Cerebellar cortex (tissue), 1 donor: ENCODE results near the gene ISM1.

Experiments
- DNase-seq: peaks from one replicate; pipeline ENCODE4 v3.0.0-alpha.2; 2015; ENCODE audit warnings: low spot score

The ISM1 gene

GRCh38 chr20:13256606-13257005 is 35.5 kb downstream of the ISM1 start:
- no peak for DNase-seq

GRCh38 chr20:13259921-13260320 is 38.8 kb downstream of the ISM1 start:
- no peak for DNase-seq

DNA sequence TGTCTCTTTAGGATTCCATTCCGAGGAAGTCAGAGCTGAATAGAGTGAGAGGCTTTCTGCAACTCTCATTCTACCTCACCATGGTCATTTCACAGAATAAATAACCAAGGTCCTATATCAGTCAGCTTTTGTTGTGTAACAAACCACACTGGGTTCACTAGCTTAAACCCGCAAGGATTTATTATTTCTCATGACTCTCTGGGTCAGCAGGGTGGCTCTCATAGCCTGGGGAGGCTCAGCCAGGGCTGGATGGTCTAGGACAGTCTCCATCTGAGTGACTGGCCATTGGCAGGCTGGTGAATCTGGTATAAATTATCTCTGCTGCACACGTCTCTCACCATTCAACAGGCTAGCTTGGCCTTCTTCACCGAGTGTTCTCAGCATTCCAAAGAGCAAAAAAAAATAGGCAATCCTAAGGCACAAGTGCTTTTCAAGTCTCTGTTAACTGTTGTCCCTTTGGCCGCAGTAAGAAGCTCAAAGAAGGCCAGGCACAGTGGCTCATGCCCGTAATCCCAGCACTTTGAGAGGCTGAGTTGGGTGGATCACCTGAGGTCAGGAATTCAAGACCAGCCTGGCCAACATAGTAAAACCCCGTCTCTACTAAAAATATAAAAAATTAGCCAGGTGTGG is 39.7 kb downstream of the ISM1 start:
- no peak for DNase-seq

- DNase-seq = peak; percentile 24
Measured at GRCh38 chr20:13261460-13262301, 40.6 kb downstream of the ISM1 start.

DNA sequence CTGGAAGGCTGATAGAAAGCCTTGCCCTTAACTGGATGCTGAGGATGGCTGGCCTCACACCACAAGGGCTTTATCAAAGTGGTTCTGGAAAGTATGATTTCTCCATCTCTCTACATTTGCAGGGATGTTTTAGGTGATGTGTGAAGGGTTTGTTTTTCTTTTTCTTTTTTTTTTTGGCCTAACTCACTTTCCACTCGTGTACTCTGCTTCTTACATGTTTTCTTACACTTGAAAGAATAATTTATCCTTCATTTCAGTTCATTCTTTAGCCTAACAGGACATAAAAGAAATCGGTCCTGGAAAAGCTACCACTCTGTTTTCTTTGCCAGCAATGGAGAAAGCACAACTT is 41.2 kb downstream of the ISM1 start:
- no peak for DNase-seq

- DNase-seq = no peak
Measured at GRCh38 chr20:13262671-13263360, 41.7 kb downstream of the ISM1 start.

- DNase-seq = no peak
Measured at GRCh38 chr20:13263451-13263850, 42.4 kb downstream of the ISM1 start.

DNA sequence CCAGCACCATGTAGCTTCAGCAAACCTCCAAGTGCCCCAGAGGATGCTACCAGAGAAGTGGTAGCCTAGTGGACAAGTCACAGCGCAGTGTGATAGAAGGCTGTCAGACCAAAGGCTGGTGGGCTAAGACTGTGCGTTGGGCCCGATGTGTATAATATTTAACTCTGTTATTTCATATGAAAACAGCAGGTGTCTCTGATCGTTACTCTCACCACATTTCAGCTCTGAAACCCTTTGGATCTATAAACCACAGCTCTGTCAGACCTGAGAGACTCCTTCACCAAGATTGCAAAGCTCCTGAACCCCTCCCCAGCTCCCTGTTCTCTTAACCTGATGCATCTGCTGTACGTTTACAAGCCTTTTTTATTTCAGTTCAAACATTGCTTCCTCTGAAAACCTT is 43.8 kb downstream of the ISM1 start:
- DNase-seq = no peak

GRCh38 chr20:13265941-13266340 is 44.9 kb downstream of the ISM1 start:
- DNase-seq = no peak

- no peak for DNase-seq
Measured at GRCh38 chr20:13267231-13267630, 46.2 kb downstream of the ISM1 start.

DNA sequence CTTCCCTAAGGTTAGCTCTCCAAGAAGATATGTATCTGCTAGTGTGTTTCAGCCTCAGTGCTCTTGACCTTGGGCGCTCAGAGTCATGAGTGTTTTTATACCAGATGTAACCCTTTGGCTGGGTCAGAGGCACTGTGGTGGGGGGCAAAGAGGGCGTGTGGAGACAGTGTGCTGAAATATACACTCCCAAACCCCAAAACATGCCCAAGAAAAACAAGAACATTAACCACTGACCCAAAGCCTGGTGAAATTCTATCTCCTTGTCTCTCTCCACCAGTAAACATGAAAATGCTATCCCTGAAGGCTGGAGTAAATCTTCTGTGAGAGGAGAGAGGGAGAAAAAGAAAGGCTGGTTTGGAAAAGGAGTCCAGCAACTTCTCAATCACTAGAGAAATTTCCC is 47.9 kb downstream of the ISM1 start:
- no peak for DNase-seq

GRCh38 chr20:13270211-13270610 is 49.1 kb downstream of the ISM1 start:
- no peak for DNase-seq

- no peak for DNase-seq
Measured at GRCh38 chr20:13271098-13271497, 50.0 kb downstream of the ISM1 start.

GRCh38 chr20:13271977-13272975 is 51.2 kb downstream of the ISM1 start:
- DNase-seq = no peak

DNA sequence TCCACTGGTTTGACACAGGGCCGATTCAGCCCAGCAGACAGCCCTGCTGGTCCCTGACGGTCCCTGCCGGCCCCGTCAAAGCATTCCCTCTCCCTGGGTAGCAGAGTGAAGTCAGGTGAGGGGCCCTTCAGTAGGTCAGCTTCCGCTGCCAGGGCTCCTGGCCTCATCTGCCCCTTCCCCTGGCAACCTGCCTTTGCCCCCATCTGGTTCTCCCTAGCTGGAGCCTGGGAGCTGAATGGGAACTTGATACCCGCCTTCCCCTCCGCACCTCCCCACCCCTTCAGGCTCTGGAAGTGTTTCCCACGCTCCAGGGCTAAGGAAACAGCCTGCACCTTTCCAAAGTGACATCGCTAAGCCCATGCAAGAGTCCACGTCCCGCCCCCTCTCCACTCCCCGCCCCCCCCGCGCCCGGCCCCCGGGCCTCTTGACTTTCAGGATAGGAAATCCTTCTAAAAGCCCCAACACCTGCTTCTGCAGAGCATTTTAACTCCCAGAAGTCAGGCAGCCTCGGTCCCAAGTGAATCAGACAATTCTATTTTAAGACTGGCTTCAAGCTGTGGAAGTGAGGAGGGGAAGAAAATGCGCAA is 53.3 kb downstream of the ISM1 start:
- DNase-seq = no peak

- DNase-seq = no peak
Measured at GRCh38 chr20:13276945-13277541, 56.0 kb downstream of the ISM1 start.

DNA sequence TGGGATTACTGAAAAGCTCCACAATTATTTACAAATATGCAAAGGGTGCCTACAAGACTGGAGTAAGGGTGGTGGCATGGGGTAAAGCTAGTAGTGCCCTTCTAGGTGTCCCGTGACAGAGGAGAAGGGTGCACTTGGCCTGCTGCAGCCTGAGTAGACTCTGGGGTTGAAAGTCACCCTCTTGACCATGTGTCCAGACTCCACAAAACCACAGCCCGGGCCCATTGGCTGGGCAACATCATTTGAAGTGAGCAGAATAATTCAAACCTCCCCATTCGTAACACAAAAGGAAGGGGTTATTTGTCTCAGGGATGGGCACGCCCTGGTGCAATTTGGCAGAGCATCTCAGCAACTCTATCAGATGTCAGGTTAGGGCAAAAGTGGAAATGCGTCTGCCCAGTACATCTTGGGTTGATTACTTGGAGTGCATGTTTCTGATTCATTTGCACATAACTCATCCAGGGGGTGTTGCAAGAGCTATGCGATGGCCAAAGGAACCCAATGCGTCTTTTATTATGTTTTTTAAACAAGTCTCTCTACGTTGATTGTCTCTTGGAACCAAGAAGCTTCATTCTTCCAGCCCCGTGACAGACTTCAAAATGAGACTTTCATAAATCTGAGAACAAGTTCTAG is 56.7 kb downstream of the ISM1 start:
- DNase-seq = no peak

- DNase-seq = no peak
Measured at GRCh38 chr20:13278812-13279570, 57.9 kb downstream of the ISM1 start.

DNA sequence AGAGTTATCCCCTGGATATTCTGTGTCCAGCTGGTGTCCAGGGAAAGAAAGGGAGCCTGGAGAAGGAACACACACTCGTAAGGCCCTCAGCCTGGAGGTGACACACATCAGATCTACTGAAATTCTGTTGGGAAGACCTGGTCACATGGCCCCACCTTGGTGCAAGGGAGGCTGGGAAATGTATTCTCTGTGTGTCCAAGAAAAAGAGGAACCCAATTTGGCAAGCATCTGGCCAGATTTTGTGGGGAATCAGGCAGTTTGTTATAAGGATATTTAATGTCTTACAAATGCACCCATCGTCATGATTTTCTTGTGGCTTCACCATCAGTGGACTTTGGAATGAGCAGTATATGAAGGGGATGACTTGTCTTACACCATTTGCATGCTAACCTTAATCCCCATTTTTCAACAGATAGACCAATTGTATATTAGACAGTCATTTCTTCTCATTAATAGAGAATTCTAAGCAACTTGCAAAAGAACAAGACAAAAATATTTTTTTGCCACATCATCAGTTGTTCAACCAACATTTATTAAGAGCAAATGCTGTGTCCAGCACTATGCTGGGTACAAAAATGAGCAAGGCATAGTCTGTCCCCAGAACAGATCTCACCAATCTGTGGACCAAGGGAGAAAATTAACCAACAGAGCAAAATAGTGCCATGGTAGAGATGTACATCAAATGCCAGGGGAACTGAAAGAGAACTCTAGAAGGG is 59.7 kb downstream of the ISM1 start:
- no peak for DNase-seq
